HFFc6 (cell line): Measurements from ENCODE around the gene PKD2L1. TPM values are rescaled to one million over a fixed set of nuclear protein-coding genes. Genes with fewer than 3 reads are reported as not detected.
A peak's percentile ranks its signal among the peaks of the same experiment; 100 is the strongest.
"Not testable (repeated sequence)": the region's sequence is repeated elsewhere in the genome, so short reads cannot be mapped to it uniquely, and the experiment has no call there.

Experiments used
- DNase-seq: peaks from one replicate; pipeline ENCODE4 v3.0.0-alpha.2; 2018
- H3K27ac Mint-ChIP-seq: 2 replicates; pipeline ENCODE4 v1.8.0; 2020; ENCODE audit warnings: mild to moderate bottlenecking, mixed read lengths
- H3K27me3 Mint-ChIP-seq: 2 replicates; pipeline ENCODE4 v1.8.0; 2021; ENCODE audit warnings: mild to moderate bottlenecking, moderate library complexity, mixed read lengths; ENCODE audit not compliant: insufficient read depth
- H3K36me3 Mint-ChIP-seq: 2 replicates; pipeline ENCODE4 v1.8.0; 2021; ENCODE audit warnings: low read depth, mixed read lengths
- H3K4me1 Mint-ChIP-seq: 2 replicates; pipeline ENCODE4 v1.8.0; 2020; ENCODE audit warnings: low read depth, mixed read lengths
- H3K4me3 Mint-ChIP-seq: 2 replicates; pipeline ENCODE4 v1.8.0; 2020; ENCODE audit warnings: mild to moderate bottlenecking, moderate library complexity, mixed read lengths
- H3K9me3 Mint-ChIP-seq: 2 replicates; pipeline ENCODE4 v1.8.0; 2020; ENCODE audit warnings: mild to moderate bottlenecking, mixed read lengths
- total RNA-seq, 6 experiments: library from RNA; stranded (reverse); fragmentation: NEBNext Ultra II Directional; extraction: Animal tissue kit (Norgen Biotek cat#: 25700); gene quantifications; 2 replicates in 1 of 6; 3 replicates in 5 of 6; pipeline ENCODE4 v1.2.3, GENCODE V29; 2021
- TF ChIP-seq, protein P1 (sequence below): fragments of 200-600 bp; sonication (generic); IDR thresholded peaks from 2 replicates; pipeline ENCODE4 v1.5.0; 2021; ENCODE audit warnings: antibody characterized with exemption, mild to moderate bottlenecking

The PKD2L1 gene
- total RNA-seq, 6 experiments from 2014 or later: not detected

DNA sequence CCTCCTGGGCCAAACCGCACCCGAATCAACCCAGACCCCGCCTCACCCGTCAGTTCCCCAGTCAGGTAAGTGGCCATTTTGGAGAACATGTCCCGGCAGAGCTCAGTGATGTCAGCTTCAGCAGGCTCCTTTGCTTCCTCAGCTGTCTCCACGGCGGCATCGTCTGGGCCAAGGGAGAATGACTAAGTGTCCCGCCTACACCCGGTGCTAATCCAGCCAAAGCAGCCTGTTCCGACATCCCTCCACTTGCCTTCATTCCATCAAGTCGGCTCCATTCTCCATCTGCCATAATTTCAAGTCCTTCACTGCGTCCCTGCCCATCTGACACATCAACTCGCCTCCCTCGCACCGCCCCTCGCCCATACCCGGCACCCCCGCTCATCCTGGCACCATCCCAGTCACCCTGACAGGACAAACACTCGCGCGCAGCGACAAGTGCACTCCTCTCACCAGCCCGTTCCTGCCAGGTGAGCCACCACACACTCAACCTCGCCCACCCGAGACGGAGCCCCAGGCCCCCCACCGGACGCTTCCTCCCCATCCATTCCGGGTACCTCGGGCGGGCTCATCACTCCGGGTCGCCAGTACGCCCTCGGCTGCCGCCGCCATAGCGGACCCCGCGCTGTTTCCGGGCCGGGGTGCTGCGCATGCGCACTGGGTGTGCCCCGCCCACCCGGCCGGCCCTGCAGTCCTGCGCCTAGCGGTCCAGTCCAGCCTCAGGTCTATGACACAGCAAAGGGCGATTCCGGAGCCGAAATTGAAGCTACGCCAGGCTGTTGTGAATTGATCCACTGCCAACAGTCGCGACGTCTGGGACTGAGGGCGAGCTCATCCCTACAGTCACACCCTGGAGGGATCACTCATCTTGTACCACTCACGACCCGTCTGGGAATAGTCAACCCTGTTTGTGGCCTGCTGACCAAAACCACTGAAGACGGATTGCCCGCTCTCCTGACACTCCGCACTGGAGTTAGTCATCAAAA, 43.7 kb downstream of the PKD2L1 start, which contains the start of gene BLOC1S2:
Gene BLOC1S2 (minus strand): TSS at position 630 of the 983 bp plus-strand sequence. CDS start 21 bp downstream, at position 609.
- Mint-ChIP-seq H3K4me1 (peaks cover 29% of the 10 kb centered on the region), H3K27ac (peak within 1 kb of the TSS; percentile 96), H3K4me3 (peak within 1 kb of the TSS; percentile 97), H3K27me3 (peaks cover 16% of the 10 kb centered on the region), H3K9me3 (no peaks in the 10 kb centered on the region), H3K36me3 (peaks cover 14% of the 10 kb centered on the region)
- peak; percentile 92 for DNase-seq
- TF ChIP-seq, protein P1, sequence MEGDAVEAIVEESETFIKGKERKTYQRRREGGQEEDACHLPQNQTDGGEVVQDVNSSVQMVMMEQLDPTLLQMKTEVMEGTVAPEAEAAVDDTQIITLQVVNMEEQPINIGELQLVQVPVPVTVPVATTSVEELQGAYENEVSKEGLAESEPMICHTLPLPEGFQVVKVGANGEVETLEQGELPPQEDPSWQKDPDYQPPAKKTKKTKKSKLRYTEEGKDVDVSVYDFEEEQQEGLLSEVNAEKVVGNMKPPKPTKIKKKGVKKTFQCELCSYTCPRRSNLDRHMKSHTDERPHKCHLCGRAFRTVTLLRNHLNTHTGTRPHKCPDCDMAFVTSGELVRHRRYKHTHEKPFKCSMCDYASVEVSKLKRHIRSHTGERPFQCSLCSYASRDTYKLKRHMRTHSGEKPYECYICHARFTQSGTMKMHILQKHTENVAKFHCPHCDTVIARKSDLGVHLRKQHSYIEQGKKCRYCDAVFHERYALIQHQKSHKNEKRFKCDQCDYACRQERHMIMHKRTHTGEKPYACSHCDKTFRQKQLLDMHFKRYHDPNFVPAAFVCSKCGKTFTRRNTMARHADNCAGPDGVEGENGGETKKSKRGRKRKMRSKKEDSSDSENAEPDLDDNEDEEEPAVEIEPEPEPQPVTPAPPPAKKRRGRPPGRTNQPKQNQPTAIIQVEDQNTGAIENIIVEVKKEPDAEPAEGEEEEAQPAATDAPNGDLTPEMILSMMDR: no peak

DNA sequence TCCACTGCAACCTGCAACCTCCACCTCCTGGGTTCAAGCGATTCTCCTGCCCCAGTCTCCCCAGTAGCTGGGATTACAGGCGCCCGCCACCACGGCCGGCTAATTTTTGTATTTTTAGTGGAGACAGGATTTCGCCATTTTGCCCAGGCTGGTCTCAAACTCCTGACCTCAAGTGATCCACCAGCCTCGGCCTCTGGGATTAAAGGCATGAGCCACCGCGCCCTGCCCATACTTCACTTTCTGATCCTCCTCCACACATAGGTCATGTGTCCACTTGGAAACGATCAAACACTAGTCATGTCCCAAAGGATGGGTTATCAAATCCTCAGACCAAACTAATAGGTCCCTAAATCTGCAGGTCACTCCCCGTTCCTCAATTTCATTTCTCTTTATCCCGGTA, 44.7 kb downstream of the PKD2L1 start:
- H3K27me3 Mint-ChIP-seq: peaks cover 13% of the 10 kb centered on the region; the same call in 1 of the 2 replicates
- H3K4me3 Mint-ChIP-seq: peak overlapping the region; percentile 97
- H3K9me3 Mint-ChIP-seq, DNase-seq: not testable (repeated sequence)
- H3K36me3 Mint-ChIP-seq: peaks cover 22% of the 10 kb centered on the region
- H3K4me1 Mint-ChIP-seq: peaks cover 29% of the 10 kb centered on the region
- H3K27ac Mint-ChIP-seq: peak overlapping the region; percentile 96

DNA sequence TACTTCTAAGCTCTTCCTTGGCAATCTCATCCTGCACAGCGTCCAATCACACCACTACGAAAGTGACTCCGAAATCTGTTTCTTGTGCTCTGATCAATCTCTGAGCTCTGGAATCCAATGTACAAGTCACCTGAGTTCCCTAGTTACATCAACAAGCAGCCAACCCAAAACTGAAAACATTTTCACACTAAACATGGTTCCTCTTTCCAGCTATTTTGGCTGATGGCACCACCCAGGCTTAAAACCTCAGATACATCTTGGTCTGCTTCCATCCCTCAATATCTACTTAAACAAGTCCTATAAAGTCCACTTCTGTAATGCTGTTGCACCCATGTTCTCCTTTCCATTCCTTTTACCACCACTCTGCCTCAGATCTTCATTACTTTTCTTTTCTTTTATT, 47.1 kb downstream of the PKD2L1 start:
- Mint-ChIP-seq H3K9me3 (no peaks in the 10 kb centered on the region), H3K27ac (no peak overlapping the region), H3K4me3 (no peak overlapping the region), H3K36me3 (peaks cover 34% of the 10 kb centered on the region), H3K27me3 (peaks cover 5% of the 10 kb centered on the region; the same call in 1 of the 2 replicates), H3K4me1 (peaks cover 28% of the 10 kb centered on the region)
- TF ChIP-seq, protein P1: no peak
- DNase-seq: no peak

DNA sequence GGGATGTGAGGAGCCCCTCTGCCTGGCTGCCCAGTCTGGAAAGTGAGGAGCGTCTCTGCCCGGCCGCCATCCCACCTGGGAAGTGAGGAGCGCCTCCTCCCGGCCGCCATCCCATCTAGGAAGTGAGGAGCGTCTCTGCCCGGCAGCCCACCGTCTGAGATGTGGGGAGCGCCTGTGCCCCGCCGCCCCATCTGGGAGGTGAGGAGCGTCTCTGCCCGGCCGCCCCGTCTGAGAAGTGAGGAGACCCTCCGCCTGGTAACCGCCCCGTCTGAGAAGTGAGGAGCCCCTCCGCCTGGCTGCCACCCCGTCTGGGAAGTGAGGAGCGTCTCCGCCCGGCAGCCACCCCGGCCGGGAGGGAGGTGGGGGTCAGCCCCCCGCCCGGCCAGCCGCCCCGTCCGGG, 53.1 kb downstream of the PKD2L1 start:
- not testable (repeated sequence) for H3K9me3 Mint-ChIP-seq, H3K4me3 Mint-ChIP-seq, DNase-seq, H3K27ac Mint-ChIP-seq, H3K4me1 Mint-ChIP-seq, H3K27me3 Mint-ChIP-seq
- H3K36me3 Mint-ChIP-seq: peaks cover 40% of the 10 kb centered on the region

DNA sequence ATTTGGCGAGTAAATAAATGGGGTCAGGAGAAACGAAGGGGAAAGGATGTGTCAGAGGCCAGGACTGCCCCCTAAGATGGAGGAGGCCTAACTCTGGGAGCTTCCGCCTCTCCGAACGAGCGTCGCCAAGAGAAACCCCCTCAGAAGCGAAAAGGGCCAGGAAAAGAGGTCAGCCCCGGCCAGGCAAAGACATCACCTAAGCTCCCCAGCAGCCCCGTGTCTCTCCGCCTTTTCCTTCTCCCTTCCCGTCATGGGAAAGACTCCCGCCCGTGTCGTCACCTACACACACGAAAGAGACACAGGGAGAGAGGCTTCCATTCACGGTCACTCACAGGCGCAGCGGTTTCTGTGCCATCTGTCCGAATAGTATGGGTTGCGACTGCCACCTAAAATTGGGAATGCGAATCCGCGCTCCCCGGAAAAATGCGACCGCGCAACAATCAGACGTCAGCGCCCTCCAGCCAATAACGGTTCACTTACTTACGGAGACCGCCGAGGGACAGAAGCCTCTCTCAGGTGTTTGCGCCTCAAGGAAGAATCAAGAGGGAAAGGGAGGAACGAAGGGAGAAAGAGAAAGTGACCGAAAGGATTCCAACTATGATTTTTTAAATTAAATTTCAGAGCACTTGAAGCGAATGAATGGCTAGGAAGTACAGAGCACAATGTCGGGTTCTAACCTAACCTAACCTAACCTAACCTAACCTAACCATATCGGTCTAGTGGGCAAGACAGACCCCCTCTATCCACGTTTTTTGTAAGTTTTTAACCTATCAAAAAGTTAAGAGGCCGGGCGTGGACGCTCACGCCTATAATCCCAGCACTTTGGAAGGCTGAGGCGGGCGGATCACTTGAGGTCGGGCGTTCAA, 62.6 kb downstream of the PKD2L1 start, which contains the start of gene CWF19L1:
Gene CWF19L1 (minus strand): TSS at position 400 of the 866 bp plus-strand sequence. CDS start 45 bp downstream, at position 355.
- Mint-ChIP-seq H3K4me1 (peaks cover 13% of the 10 kb centered on the region), H3K27me3 (no peaks in the 10 kb centered on the region; the same call in 1 of the 2 replicates), H3K27ac (peak within 1 kb of the TSS; percentile 99), H3K36me3 (peaks cover 20% of the 10 kb centered on the region), H3K9me3 (no peaks in the 10 kb centered on the region), H3K4me3 (peak within 1 kb of the TSS; percentile 100)
- TF ChIP-seq, protein P1: no peak
- peak; percentile 87 for DNase-seq

DNA sequence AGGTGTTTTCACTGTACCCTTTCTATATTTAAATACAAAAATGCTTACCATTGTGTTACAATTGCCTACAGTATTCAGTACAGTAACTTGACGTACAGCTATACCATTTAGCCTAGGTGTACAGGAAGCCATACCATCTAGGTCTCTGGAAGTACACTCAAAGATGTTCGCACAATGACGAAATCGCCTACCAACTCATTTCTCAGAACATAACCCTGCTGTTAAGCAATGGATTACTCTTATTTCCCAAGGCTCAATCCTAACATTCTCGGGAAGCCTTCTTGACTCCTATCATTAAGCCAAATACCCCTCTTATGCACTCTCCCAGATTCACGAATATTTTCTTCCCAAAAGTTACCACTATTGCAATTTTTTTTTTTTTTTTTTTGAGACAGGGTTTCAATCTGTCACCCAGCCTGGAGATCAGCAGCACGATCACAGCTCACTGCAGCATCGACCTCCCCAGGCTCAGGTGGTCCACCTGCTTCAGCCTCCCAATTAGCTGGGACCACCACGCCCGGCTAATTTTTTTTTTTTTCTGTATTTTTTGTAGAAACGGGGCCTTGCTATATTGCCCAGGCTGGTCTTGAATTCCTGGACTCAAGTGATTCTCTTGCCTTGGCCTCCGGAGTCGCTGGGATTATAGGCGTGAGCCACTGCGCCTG, 64.1 kb downstream of the PKD2L1 start:
- H3K4me3 Mint-ChIP-seq: peak overlapping the region; percentile 100
- TF ChIP-seq, protein P1: no peak
- H3K36me3 Mint-ChIP-seq: peaks cover 8% of the 10 kb centered on the region

More for the DNA sequence above, 64.1 kb downstream of the PKD2L1 start:
- H3K27me3 Mint-ChIP-seq: no peaks in the 10 kb centered on the region; the same call in 1 of the 2 replicates
- H3K4me1 Mint-ChIP-seq: peaks cover 13% of the 10 kb centered on the region
- H3K9me3 Mint-ChIP-seq: no peaks in the 10 kb centered on the region
- no peak for DNase-seq
- H3K27ac Mint-ChIP-seq: peak overlapping the region; percentile 24; the same call in 1 of the 2 replicates
